NCI-H1048 (cell line): ENCODE data around the gene HTD2.
A peak's percentile ranks its signal among the peaks of the same experiment; 100 is the strongest.
"Not testable (repeated sequence)": the region's sequence is repeated elsewhere in the genome, so short reads cannot be mapped to it uniquely, and the experiment has no call there.

Source experiments
- DNase-seq: peaks from one replicate; lab custom pipeline; 2025; lab: John Stamatoyannopoulos, UW

Gene HTD2

GRCh38 chr3:58305882-58306711 is at the start of gene HTD2, which contains the start of gene RPP14:
HTD2 (plus strand) TSS chr3:58306520; CDS start chr3:58317614, 11,094 bp downstream.
RPP14 (plus strand) TSS chr3:58306245; CDS start chr3:58310330, 4,085 bp downstream.
- DNase-seq, result peak; percentile 93

- no peak for DNase-seq
These were observed 47.8 kb upstream of the HTD2 start for GRCh38 chr3:58258392-58259055.

- no peak for DNase-seq
These were observed 46.0 kb upstream of the HTD2 start for GRCh38 chr3:58260261-58260731.

GRCh38 chr3:58260733-58261132 is 45.6 kb upstream of the HTD2 start:
- no peak for DNase-seq

GRCh38 chr3:58261954-58262666 is 44.2 kb upstream of the HTD2 start:
- no peak for DNase-seq

- no peak for DNase-seq
These were observed 39.7 kb upstream of the HTD2 start for GRCh38 chr3:58266577-58266976.

GRCh38 chr3:58267543-58267942 is 38.8 kb upstream of the HTD2 start:
- not testable (repeated sequence) for DNase-seq

GRCh38 chr3:58269356-58269755 is 37.0 kb upstream of the HTD2 start:
- DNase-seq, result no peak

GRCh38 chr3:58270485-58270884 is 35.8 kb upstream of the HTD2 start:
- DNase-seq, result no peak

- no peak for DNase-seq
These were observed 34.3 kb upstream of the HTD2 start for GRCh38 chr3:58271901-58272501.

- DNase-seq, result no peak
These were observed 33.4 kb upstream of the HTD2 start for GRCh38 chr3:58272891-58273290.

GRCh38 chr3:58273362-58273761 is 33.0 kb upstream of the HTD2 start:
- not testable (repeated sequence) for DNase-seq

GRCh38 chr3:58274027-58274614 is 32.2 kb upstream of the HTD2 start:
- DNase-seq, result no peak

- DNase-seq, result no peak
These were observed 25.3 kb upstream of the HTD2 start for GRCh38 chr3:58281069-58281468.

GRCh38 chr3:58285334-58285733 is 21.0 kb upstream of the HTD2 start:
- no peak for DNase-seq

- DNase-seq, result no peak
These were observed 19.0 kb upstream of the HTD2 start for GRCh38 chr3:58287354-58287753.

GRCh38 chr3:58288011-58288728 is 18.1 kb upstream of the HTD2 start:
- no peak for DNase-seq

GRCh38 chr3:58288964-58289613 is 17.2 kb upstream of the HTD2 start:
- DNase-seq, result not testable (repeated sequence)

GRCh38 chr3:58290446-58290845 is 15.9 kb upstream of the HTD2 start:
- not testable (repeated sequence) for DNase-seq

- DNase-seq, result no peak
These were observed 14.5 kb upstream of the HTD2 start for GRCh38 chr3:58291671-58292338.
